ENCODE measurements around the gene MBNL2. TPM values are rescaled to one million over a fixed set of nuclear protein-coding genes. Genes with fewer than 3 reads are reported as not detected.

The MBNL2 gene
- polyA plus RNA-seq, 1 experiment: 27.4 TPM

DNA sequence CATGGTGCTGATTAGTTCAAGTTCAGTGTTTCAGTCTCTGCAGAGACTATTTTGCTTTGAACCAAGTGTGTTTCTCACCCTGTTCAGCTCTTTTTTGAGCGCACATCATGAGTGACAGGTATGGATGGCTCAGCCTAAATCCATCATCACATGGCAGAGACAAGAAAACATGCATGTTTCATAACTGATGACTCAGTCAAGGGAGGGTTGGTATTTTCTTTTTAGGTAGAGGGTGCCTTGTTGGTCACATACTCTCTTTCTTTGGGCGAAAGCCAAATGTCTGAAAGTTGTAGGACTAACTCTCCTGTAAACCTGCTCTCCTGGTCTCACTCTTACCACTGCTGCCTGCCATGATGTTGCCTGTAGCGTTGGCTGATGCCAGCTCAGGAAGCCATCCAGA, 163.7 kb downstream of the MBNL2 start:
- CTCF ChIA-PET: interaction anchor here (1.1 kb wide), 1 partner anchor 26 kb away, joined by 4 read pairs; no protein-coding TSS in a partner anchor
- no peak for TF ChIP-seq CTCF (IDR thresholded peaks at IDR 0.05; ENCODE audit: insufficient read depth, low read depth, low read length)
- POLR2A ChIA-PET: no interaction called here
- no peak for DNase-seq (ENCODE audit: low read depth)
- Histone ChIP-seq H3K36me3 (ENCODE audit: control insufficient read depth, insufficient read depth, low read length) (peaks cover 6% of the 10 kb centered on the region), H3K4me3 (ENCODE audit: low read depth, low read length) (no peak overlapping the region), H3K27me3 (ENCODE audit: control insufficient read depth, insufficient read depth, low read length) (no peaks in the 10 kb centered on the region)

DNA sequence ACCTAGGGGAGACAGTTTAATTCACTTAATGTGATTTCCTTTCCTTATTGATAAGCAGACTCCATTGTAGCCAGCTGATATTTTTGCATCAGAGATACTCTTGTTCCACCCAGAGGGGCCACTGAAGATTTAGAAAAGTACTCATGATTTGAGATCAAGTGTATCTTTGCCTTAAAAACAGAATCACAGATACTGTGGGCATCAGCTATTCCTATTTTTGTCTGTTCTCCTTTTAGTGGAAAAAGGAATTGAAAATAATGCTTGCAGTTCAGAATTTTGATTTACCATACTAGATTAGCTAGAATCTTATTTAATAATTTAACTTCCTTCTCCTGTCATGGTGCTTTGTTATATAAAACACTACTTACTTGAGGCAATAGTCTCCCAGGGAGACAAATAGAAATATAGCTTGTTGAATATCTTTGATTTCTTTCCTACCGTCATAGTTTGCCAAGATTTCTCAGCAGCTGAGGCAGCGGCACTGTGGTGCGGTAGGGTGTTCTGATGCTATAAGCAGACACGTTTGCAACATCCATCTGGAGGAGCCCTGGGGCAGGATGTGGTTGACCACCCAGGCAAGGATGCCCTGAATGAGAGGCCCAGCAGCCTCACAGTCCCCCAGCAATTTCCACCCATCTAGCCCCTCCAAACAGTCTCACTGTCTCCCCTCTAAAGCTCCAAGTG, 164.8 kb downstream of the MBNL2 start:
- Histone ChIP-seq H3K4me3 (ENCODE audit: low read depth, low read length) (no peak overlapping the region), H3K36me3 (ENCODE audit: control insufficient read depth, insufficient read depth, low read length) (peaks cover 6% of the 10 kb centered on the region), H3K27me3 (ENCODE audit: control insufficient read depth, insufficient read depth, low read length) (no peaks in the 10 kb centered on the region)
- DNase-seq (ENCODE audit: low read depth): no peak
- TF ChIP-seq CTCF (IDR thresholded peaks at IDR 0.05; ENCODE audit: insufficient read depth, low read depth, low read length): no peak
- ChIA-PET CTCF (no interaction called here), POLR2A (no interaction called here)

GRCh38 chr13:97387485-97387839, 165.3 kb downstream of the MBNL2 start:
- TF ChIP-seq CTCF (IDR thresholded peaks at IDR 0.05; ENCODE audit: insufficient read depth, low read depth, low read length): no peak
- CTCF ChIA-PET: no interaction called here

GRCh38 chr13:97387890-97388289, 165.8 kb downstream of the MBNL2 start:
- no peak overlapping the region for H3K4me3 ChIP-seq (ENCODE audit: low read depth, low read length)
- no peak for TF ChIP-seq CTCF (IDR thresholded peaks at IDR 0.05; ENCODE audit: insufficient read depth, low read depth, low read length)
- no peak for DNase-seq (ENCODE audit: low read depth)
- H3K27me3 ChIP-seq (ENCODE audit: control insufficient read depth, insufficient read depth, low read length): no peaks in the 10 kb centered on the region
- ChIA-PET CTCF (no interaction called here), POLR2A (no interaction called here)
- peaks cover 4% of the 10 kb centered on the region for H3K36me3 ChIP-seq (ENCODE audit: control insufficient read depth, insufficient read depth, low read length)

More at GRCh38 chr13:97387485-97387839, 165.3 kb downstream of the MBNL2 start:
- Histone ChIP-seq H3K4me3 (ENCODE audit: low read depth, low read length) (no peak overlapping the region), H3K36me3 (ENCODE audit: control insufficient read depth, insufficient read depth, low read length) (peaks cover 4% of the 10 kb centered on the region), H3K27me3 (ENCODE audit: control insufficient read depth, insufficient read depth, low read length) (no peaks in the 10 kb centered on the region)
- DNase-seq (ENCODE audit: low read depth): no peak
- POLR2A ChIA-PET: no interaction called here

DNA sequence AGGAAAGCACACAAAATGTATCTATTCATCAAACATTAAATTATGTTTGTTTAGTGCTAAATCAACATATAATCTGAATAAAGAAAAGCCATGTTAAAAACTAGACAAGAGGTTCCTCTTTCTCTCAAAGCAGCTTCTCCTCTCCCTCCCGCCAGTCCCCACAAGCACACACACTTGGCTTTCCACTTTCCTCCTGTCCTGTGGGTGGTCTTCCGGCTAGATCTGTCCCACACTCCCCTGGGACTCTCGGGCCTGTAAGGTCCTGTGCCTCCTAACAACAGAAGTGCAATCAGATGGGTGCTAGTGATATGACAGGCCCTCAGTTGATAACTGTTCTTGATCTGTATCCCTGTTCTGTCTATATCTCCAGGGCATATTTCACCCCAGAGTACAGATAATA, 166.2 kb downstream of the MBNL2 start:
- Histone ChIP-seq H3K4me3 (ENCODE audit: low read depth, low read length) (no peak overlapping the region), H3K36me3 (ENCODE audit: control insufficient read depth, insufficient read depth, low read length) (peaks cover 4% of the 10 kb centered on the region), H3K27me3 (ENCODE audit: control insufficient read depth, insufficient read depth, low read length) (no peaks in the 10 kb centered on the region)
- ChIA-PET CTCF (interaction anchor here (1.4 kb wide), 1 partner anchor 186 kb away, joined by 3 read pairs; no protein-coding TSS in a partner anchor), POLR2A (no interaction called here)
- TF ChIP-seq CTCF (IDR thresholded peaks at IDR 0.05; ENCODE audit: insufficient read depth, low read depth, low read length): no peak
- DNase-seq (ENCODE audit: low read depth): no peak
